ENCODE data around the gene GDI1.
"Not testable (repeated sequence)": the region's sequence is repeated elsewhere in the genome, so short reads cannot be mapped to it uniquely, and the experiment has no call there.

DNA sequence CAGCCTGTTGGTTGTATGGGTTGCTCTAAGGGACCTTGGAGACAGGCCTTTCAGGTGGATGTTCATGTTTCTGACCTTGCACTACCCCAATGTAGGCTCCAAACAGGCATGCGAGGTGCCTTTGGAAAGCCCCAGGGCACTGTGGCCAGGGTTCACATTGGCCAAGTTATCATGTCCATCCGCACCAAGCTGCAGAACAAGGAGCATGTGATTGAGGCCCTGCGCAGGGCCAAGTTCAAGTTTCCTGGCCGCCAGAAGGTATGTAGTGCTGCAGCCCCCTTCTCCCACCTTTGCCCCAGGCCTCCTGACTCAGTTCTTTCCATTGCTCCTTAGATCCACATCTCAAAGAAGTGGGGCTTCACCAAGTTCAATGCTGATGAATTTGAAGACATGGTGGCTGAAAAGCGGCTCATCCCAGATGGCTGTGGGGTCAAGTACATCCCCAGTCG is 36.6 kb upstream of the GDI1 start:
- TF ChIP-seq TSC22D4 (tag; IDR thresholded peaks at IDR 0.05); FOXA1 (IDR thresholded peaks at IDR 0.05; ENCODE audit: borderline replicate concordance): not testable (repeated sequence)
- TF ChIP-seq, protein P1, sequence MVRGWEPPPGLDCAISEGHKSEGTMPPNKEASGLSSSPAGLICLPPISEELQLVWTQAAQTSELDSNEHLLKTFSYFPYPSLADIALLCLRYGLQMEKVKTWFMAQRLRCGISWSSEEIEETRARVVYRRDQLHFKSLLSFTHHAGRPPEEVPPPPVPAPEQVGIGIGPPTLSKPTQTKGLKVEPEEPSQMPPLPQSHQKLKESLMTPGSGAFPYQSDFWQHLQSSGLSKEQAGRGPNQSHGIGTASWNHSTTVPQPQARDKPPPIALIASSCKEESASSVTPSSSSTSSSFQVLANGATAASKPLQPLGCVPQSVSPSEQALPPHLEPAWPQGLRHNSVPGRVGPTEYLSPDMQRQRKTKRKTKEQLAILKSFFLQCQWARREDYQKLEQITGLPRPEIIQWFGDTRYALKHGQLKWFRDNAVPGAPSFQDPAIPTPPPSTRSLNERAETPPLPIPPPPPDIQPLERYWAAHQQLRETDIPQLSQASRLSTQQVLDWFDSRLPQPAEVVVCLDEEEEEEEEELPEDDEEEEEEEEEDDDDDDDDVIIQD (CRISPR knock-in tag; IDR thresholded peaks at IDR 0.05): not testable (repeated sequence)
- TF ChIP-seq, protein P2, sequence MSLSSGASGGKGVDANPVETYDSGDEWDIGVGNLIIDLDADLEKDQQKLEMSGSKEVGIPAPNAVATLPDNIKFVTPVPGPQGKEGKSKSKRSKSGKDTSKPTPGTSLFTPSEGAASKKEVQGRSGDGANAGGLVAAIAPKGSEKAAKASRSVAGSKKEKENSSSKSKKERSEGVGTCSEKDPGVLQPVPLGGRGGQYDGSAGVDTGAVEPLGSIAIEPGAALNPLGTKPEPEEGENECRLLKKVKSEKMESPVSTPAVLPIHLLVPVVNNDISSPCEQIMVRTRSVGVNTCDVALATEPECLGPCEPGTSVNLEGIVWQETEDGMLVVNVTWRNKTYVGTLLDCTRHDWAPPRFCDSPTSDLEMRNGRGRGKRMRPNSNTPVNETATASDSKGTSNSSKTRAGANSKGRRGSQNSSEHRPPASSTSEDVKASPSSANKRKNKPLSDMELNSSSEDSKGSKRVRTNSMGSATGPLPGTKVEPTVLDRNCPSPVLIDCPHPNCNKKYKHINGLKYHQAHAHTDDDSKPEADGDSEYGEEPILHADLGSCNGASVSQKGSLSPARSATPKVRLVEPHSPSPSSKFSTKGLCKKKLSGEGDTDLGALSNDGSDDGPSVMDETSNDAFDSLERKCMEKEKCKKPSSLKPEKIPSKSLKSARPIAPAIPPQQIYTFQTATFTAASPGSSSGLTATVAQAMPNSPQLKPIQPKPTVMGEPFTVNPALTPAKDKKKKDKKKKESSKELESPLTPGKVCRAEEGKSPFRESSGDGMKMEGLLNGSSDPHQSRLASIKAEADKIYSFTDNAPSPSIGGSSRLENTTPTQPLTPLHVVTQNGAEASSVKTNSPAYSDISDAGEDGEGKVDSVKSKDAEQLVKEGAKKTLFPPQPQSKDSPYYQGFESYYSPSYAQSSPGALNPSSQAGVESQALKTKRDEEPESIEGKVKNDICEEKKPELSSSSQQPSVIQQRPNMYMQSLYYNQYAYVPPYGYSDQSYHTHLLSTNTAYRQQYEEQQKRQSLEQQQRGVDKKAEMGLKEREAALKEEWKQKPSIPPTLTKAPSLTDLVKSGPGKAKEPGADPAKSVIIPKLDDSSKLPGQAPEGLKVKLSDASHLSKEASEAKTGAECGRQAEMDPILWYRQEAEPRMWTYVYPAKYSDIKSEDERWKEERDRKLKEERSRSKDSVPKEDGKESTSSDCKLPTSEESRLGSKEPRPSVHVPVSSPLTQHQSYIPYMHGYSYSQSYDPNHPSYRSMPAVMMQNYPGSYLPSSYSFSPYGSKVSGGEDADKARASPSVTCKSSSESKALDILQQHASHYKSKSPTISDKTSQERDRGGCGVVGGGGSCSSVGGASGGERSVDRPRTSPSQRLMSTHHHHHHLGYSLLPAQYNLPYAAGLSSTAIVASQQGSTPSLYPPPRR (CRISPR knock-in tag; IDR thresholded peaks at IDR 0.05; ENCODE audit: borderline replicate concordance): not testable (repeated sequence)
